AG04449 (cell line): ENCODE data around the gene KCNB1.

Experiments
- CTCF ChIA-PET: fragments of 350-600 bp; formaldehyde crosslinking; extraction: SDS; loops from one replicate; lab custom pipeline; 2021; ENCODE audit warnings: antibody characterized with exemption; lab: Yijun Ruan, JAX
- POLR2A ChIA-PET: fragments of 400-600, 350-600 bp; formaldehyde crosslinking; extraction: SDS; loops from one replicate; lab custom pipeline; 2020; ENCODE audit warnings: antibody characterized with exemption, inconsistent platforms; lab: Yijun Ruan, JAX
- DNase-seq: peaks from one replicate; pipeline ENCODE4 v3.0.0-alpha.2; 2010; ENCODE audit warnings: low read depth, low spot score
- H3K4me3 ChIP-seq: 2 replicates; pipeline ENCODE4 v1.5.1; 2011; ENCODE audit warnings: low read depth, mild to moderate bottlenecking, control low read depth, low read length
- CTCF ChIP-seq: IDR thresholded peaks from one replicate; pipeline ENCODE4 v1.5.1; 2011; ENCODE audit warnings: mild to moderate bottlenecking, moderate library complexity, low read length, control low read depth, inconsistent platforms; ENCODE audit not compliant: insufficient read depth; ENCODE audit errors: missing control alignments

The KCNB1 gene

GRCh38 chr20:49471397-49471796 is 11.1 kb downstream of the KCNB1 start:
- CTCF ChIA-PET: interaction anchor here (1.8 kb wide), 1 partner anchor 13 kb away, joined by 4 read pairs; no protein-coding TSS in a partner anchor
- DNase-seq: no peak
- no peak overlapping the region for H3K4me3 ChIP-seq
- POLR2A ChIA-PET: no interaction called here
- TF ChIP-seq CTCF: no peak

DNA sequence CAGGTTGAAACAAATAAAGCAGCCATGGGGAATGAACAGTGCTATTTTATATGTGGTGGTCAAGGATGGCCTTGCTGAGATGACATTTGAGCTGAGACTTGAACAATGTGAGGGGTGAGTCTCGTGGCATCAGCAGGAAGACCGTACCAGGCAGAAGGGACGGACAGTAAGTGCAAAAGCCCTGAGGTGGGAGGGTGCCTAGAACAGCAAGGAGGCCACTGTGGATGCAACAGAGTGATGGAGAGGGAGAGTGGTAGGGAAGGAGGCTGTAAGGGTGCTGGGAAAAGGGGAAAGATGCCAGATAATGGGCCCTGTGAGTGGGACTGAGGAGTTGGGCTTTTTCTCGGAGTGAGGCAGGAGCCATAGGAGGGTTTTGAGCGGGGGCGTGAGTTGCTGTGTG is 11.5 kb downstream of the KCNB1 start:
- no peak for DNase-seq
- ChIA-PET POLR2A (no interaction called here), CTCF (interaction anchor here (1.8 kb wide), 1 partner anchor 14 kb away, joined by 4 read pairs; no protein-coding TSS in a partner anchor)
- H3K4me3 ChIP-seq: no peak overlapping the region
- TF ChIP-seq CTCF: no peak

- no peak for TF ChIP-seq CTCF
Measured at GRCh38 chr20:49469060-49469459, 13.4 kb downstream of the KCNB1 start.

GRCh38 chr20:49468412-49468811 is 14.1 kb downstream of the KCNB1 start:
- no peak for DNase-seq
- CTCF ChIA-PET: no interaction called here
- TF ChIP-seq CTCF: no peak
- H3K4me3 ChIP-seq: no peak overlapping the region
- POLR2A ChIA-PET: no interaction called here

More at GRCh38 chr20:49469060-49469459, 13.4 kb downstream of the KCNB1 start:
- ChIA-PET CTCF (interaction anchor here (1.0 kb wide), 1 partner anchor 16 kb away, joined by 3 read pairs; no protein-coding TSS in a partner anchor), POLR2A (no interaction called here)
- H3K4me3 ChIP-seq: no peak overlapping the region
- no peak for DNase-seq

DNA sequence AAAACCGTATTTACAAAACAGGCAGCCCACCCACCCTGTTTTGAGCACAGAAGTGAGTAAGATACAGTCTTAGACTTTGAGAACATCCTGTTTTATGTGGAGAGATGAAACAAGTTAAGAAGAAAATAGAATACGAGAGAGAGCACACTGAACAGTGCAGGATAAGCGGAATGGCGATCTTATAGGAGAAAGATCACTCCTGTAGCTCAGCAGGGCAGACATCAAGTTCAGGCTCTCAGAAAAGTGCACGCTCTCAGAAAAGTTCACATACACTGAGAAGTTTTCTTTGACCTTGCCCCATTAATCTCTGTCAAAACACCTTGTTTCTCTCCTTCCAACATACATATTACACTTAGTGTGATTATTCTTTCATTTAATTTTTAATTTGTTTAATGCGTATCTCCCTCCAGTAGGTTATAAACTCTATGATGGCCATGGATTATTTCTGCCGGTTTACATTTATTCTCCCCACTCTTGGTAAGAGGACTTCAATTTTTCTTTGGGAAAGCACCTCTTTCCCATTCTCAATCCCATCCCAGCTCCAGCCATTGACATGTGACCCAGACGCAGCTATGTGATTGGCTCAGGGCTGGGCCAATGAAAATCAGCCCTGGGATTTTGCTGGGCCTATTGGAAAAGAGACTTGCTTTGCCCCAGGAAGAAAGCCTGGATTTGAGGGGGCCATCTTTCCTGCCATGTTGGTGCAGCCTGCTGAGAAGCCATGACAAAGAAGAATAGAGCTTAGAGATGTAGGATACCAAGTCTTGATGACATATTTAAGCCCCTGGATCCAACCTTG is 16.2 kb downstream of the KCNB1 start:
- TF ChIP-seq CTCF: no peak
- H3K4me3 ChIP-seq: no peak overlapping the region
- ChIA-PET POLR2A (no interaction called here), CTCF (interaction anchor here (1.1 kb wide), 1 partner anchor 18 kb away, joined by 3 read pairs; no protein-coding TSS in a partner anchor)
- DNase-seq: no peak

GRCh38 chr20:49464556-49464955 is 17.9 kb downstream of the KCNB1 start:
- no peak overlapping the region for H3K4me3 ChIP-seq
- CTCF ChIA-PET: interaction anchor here (1.3 kb wide), 1 partner anchor 19 kb away, joined by 3 read pairs; no protein-coding TSS in a partner anchor
- POLR2A ChIA-PET: no interaction called here
- TF ChIP-seq CTCF: no peak
- no peak for DNase-seq
